Testis (tissue), 3 donors: ENCODE data around the gene SLC9A2. TPM values are rescaled to one million over a fixed set of nuclear protein-coding genes. Genes with fewer than 3 reads are reported as not detected.

Source experiments
- DNase-seq: peaks from one replicate; pipeline ENCODE4 v3.0.0-alpha.2; 2019
- H3K27ac ChIP-seq, 2 donors: fragments of 200-600 bp; sonication (generic); one replicate each; pipeline ENCODE4 v1.5.1; 2019
- H3K27me3 ChIP-seq: fragments of 200-600 bp; sonication (generic); one replicate; pipeline ENCODE4 v1.5.1; 2019
- H3K36me3 ChIP-seq: fragments of 200-600 bp; sonication (generic); one replicate; pipeline ENCODE4 v1.5.1; 2017; ENCODE audit warnings: low read depth; ENCODE audit errors: missing control alignments
- H3K4me1 ChIP-seq: fragments of 200-600 bp; sonication (generic); one replicate; pipeline ENCODE4 v1.5.1; 2019
- H3K4me3 ChIP-seq, 2 donors: fragments of 200-600 bp; sonication (generic); one replicate each; pipeline ENCODE4 v1.5.1; 2017 to 2019
- H3K9me3 ChIP-seq: fragments of 200-600 bp; sonication (generic); one replicate; pipeline ENCODE4 v1.5.1; 2017
- POLR2A ChIP-seq: fragments of 450-650 bp; IDR thresholded peaks from one replicate; pipeline ENCODE4 v1.6.1; 2017; ENCODE audit warnings: antibody characterized with exemption, mild to moderate bottlenecking, moderate library complexity
- WGBS, 2 donors: methylation state at CpG; one replicate each; pipeline ENCODE4 v1.1.5; 2018; 5-methylcytosine and 5-hydroxymethylcytosine counted together
- intact Hi-C: fragments of 100-400 bp; cut with DNase I; formaldehyde crosslinking; loops from one replicate; pipeline ENCODE4 v1.15.1; 2023; ENCODE audit warnings: low total_unique reads
- polyA plus RNA-seq: library from polyadenylated mRNA; stranded (reverse); fragments of 350-450 nt; fragmentation: Illumina TruSeq; extraction: RNeasy Lipid Tissue Mini Kit (QIAGEN cat#74804); gene quantifications from one replicate; pipeline ENCODE4 v1.2.3, GENCODE V29; 2014; ENCODE audit warnings: low read depth, low replicate concordance; ENCODE audit not compliant: insufficient read depth
- total RNA-seq, 2 donors: library from RNA; depleted of rRNA; stranded (reverse); fragments of >200 nt; gene quantifications; one replicate each; pipeline ENCODE4 v1.2.3, GENCODE V29; 2016
- TF ChIP-seq, protein P1 (sequence below), 3 experiments: fragments of 450-650 bp in 2 of 3; fragments of 200-600 bp in 1 of 3; sonication (generic) in 1 of 3; IDR thresholded peaks; one replicate each; pipeline ENCODE4 v1.5.1; 2016 to 2019; ENCODE audit warnings: antibody characterized with exemption in 3 of 3, mild to moderate bottlenecking in 2 of 3, moderate library complexity in 1 of 3

SLC9A2 gene
- total and polyA plus RNA-seq, 3 donors from 2014 or later: 8.4 to 16.3 (median 9.4) TPM

DNA sequence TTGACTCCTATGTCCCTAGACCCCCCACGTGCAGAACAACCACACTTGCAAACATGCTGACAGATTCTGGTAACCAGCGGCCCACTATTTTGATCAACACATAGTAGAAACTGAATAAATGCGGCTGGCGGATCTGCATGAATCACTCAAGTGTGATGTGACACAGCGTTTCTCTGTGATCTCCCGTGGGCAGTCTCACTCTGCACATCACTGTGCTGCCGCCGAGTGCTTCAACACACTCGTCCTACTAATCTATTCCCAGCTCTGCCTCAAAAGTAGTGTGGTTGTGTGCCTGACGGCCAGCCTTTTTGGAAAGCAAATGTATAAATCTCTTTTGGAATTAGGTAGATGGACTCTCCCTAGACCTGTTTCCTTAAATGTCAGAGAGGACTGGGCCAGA, 105.2 kb downstream of the SLC9A2 start:
- TF ChIP-seq, protein P1, sequence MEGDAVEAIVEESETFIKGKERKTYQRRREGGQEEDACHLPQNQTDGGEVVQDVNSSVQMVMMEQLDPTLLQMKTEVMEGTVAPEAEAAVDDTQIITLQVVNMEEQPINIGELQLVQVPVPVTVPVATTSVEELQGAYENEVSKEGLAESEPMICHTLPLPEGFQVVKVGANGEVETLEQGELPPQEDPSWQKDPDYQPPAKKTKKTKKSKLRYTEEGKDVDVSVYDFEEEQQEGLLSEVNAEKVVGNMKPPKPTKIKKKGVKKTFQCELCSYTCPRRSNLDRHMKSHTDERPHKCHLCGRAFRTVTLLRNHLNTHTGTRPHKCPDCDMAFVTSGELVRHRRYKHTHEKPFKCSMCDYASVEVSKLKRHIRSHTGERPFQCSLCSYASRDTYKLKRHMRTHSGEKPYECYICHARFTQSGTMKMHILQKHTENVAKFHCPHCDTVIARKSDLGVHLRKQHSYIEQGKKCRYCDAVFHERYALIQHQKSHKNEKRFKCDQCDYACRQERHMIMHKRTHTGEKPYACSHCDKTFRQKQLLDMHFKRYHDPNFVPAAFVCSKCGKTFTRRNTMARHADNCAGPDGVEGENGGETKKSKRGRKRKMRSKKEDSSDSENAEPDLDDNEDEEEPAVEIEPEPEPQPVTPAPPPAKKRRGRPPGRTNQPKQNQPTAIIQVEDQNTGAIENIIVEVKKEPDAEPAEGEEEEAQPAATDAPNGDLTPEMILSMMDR (IDR thresholded peaks at IDR 0.05): no peak
- no peak for TF ChIP-seq POLR2A
- intact Hi-C loops: no loop called here
- H3K36me3 ChIP-seq: no peaks in the 10 kb centered on the region
- H3K27me3 ChIP-seq: no peaks in the 10 kb centered on the region
- 94% methylated on average over 10 of the region's 10 CpGs for WGBS, 2 donors
- DNase-seq: no peak
- no peak overlapping the region for H3K4me3 ChIP-seq
- no peak overlapping the region for H3K27ac ChIP-seq
- no peaks in the 10 kb centered on the region for H3K9me3 ChIP-seq
- no peaks in the 10 kb centered on the region for H3K4me1 ChIP-seq

DNA sequence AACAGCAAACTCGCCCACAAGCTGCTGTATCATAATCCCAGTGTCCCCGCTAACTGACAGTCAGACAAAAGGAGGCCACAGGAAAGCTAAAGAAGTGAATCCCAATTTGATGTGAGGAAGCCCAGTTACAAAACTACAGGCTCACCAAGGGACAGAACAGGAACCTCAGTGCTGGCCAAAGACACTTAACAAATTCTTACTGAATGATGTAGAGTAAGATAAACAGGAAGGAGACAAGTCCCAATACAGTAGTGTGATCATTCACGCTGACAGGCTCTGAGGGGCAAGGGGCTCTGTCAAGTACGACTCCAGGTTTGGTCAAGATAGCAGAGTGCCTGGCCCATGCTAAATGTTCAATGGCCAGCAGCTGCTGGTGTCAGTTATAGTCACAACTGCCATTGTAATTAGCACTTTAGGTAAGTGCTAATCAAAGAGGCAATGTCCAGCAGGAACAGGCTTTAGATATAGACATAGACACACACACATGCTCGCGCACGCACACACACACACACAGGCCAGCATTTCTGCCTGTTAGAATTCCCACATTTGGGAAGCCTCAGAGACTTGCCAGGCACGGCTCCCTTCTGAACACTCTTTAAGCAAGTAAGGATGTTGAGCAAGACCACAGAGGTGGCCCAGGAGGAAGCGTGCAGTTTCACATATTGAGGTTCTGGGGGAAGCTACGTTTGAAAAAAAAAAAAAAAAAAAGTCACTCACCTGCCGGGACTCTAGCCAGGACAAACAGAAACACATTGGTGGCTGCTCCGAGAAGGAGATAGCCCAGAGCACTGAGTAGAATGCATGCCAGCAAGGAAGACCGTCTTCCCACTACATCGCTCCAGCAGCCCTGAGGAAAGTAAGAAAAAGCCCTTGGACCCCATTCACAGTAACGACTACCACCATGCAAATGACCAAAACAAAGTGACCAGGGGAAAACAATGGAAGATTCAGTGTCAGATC, 107.1 kb downstream of the SLC9A2 start:
- H3K36me3 ChIP-seq: no peaks in the 10 kb centered on the region
- intact Hi-C loops: no loop called here
- no peaks in the 10 kb centered on the region for H3K4me1 ChIP-seq
- no peak overlapping the region for H3K4me3 ChIP-seq
- no peaks in the 10 kb centered on the region for H3K9me3 ChIP-seq
- H3K27ac ChIP-seq: no peak overlapping the region
- TF ChIP-seq, protein P1 (IDR thresholded peaks at IDR 0.05): no peak
- TF ChIP-seq POLR2A: no peak
- H3K27me3 ChIP-seq: no peaks in the 10 kb centered on the region
- WGBS, 2 donors: 82 to 86% methylated on average over 15 of the region's 15 CpGs
- no peak for DNase-seq

DNA sequence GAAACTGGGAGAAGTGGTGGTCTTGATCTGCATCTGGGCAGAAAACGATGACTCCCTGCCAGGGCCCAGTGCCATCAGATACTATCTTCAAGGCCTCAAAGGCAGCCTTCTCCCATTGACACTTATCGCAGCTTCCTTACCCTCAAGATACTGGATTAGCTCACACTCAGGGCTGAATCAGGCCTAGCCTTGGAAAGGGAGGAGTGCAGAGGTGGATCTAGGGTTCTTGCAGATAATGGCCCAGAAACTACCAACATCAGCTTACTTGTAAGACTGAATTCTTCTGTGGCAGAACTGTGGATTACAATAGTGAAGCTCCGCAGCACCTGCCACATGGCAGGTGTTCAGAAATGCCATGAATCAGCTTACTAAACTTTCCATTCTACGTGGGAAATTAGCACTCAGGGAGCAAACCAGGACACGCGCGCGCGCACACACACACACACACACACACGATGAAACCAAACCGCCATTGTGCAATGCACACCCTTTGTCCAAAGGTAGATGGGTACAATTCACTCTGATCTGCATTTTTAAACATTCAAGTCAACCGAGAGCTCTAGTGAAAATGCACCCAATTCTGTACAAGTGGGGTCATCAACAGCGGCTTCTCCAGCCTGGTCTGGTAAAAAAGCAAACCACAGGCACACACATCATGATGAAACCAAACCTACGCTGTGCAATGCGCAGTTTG, 116.2 kb downstream of the SLC9A2 start:
- no peak for DNase-seq
- TF ChIP-seq, protein P1 (IDR thresholded peaks at IDR 0.05): no peak
- no peak for TF ChIP-seq POLR2A

DNA sequence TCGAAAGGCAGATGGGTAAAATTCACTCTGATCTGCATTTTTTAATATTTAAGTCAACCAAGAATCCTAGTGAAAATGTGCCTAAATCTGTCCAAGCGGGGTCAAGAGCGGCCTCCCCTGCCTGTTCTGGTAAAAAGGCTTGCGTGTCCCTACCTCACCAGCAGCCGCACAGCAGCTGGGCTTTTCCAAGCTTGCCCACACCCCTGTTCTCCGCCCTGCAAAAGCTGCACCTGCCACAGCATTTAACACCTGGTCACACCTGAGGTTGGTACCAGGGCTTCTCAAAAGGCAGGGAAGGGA, 116.7 kb downstream of the SLC9A2 start:
- WGBS, 2 donors: 10 to 21% methylated on average over 6 of the region's 6 CpGs
- TF ChIP-seq, protein P1 (IDR thresholded peaks at IDR 0.05): no peak
- TF ChIP-seq POLR2A: no peak
- H3K4me1 ChIP-seq: peaks cover 7% of the 10 kb centered on the region
- peak; percentile 32 for DNase-seq
- peak overlapping the region; percentile 71 to 76 for H3K27ac ChIP-seq
- H3K36me3 ChIP-seq: no peaks in the 10 kb centered on the region
- intact Hi-C loops: no loop called here
- H3K27me3 ChIP-seq: no peaks in the 10 kb centered on the region
- H3K9me3 ChIP-seq: no peaks in the 10 kb centered on the region
- peak overlapping the region; percentile 78 to 88 for H3K4me3 ChIP-seq

More for the DNA sequence above, 116.2 kb downstream of the SLC9A2 start:
- peaks cover 7% of the 10 kb centered on the region for H3K4me1 ChIP-seq
- H3K27me3 ChIP-seq: no peaks in the 10 kb centered on the region
- intact Hi-C loops: no loop called here
- WGBS, 2 donors: 39 to 55% methylated on average over 15 of the region's 15 CpGs
- H3K4me3 ChIP-seq: peak overlapping the region in 1 of 2 donors; percentile 88
- H3K36me3 ChIP-seq: no peaks in the 10 kb centered on the region
- H3K27ac ChIP-seq: no peak overlapping the region
- H3K9me3 ChIP-seq: no peaks in the 10 kb centered on the region
